ENCODE measurements around the gene GNAQ. TPM values are rescaled to one million over a fixed set of nuclear protein-coding genes. Genes with fewer than 3 reads are reported as not detected.

Gene GNAQ
- total and polyA plus RNA-seq, 4 donors = 24.6 to 86.2 (median 51.4) TPM

GRCh38 chr9:77810637-77811119 is 220.9 kb downstream of the GNAQ start:
- no peak for ATAC-seq (ENCODE audit: insufficient read depth, low FRiP score)
- H3K36me3 ChIP-seq (ENCODE audit: control insufficient read depth in 4 of 4, insufficient read depth in 4 of 4, low read length in 4 of 4) = peaks cover 2 to 11% (median 3%) of the 10 kb centered on the region in 4 donors
- H3K9ac ChIP-seq (ENCODE audit: insufficient read depth in 1 of 2, low read length in 2 of 2) = no peak overlapping the region
- H3K27ac ChIP-seq (ENCODE audit: low read depth in 1 of 2, low read length in 1 of 2) = no peak overlapping the region
- H3K9me3 ChIP-seq (ENCODE audit: control insufficient read depth in 4 of 4, insufficient read depth in 3 of 4, low read length in 3 of 4) = no peaks in the 10 kb centered on the region
- H3K4me3 ChIP-seq = no peak overlapping the region
- no peak for TF ChIP-seq CTCF (IDR thresholded peaks at IDR 0.05; ENCODE audit: control extremely low read depth, extremely low read depth)
- H3K27me3 ChIP-seq (ENCODE audit: control insufficient read depth in 3 of 3, insufficient read depth in 3 of 3, low read length in 2 of 3) = no peaks in the 10 kb centered on the region
- 92% methylated on average over 4 of the region's 4 CpGs for WGBS, 2 donors
- DNase-seq = no peak
- H3K4me1 ChIP-seq (ENCODE audit: control insufficient read depth in 5 of 5, insufficient read depth in 5 of 5, low read length in 5 of 5) = peaks cover 0 to 4% (median 0%) of the 10 kb centered on the region in 5 donors

DNA sequence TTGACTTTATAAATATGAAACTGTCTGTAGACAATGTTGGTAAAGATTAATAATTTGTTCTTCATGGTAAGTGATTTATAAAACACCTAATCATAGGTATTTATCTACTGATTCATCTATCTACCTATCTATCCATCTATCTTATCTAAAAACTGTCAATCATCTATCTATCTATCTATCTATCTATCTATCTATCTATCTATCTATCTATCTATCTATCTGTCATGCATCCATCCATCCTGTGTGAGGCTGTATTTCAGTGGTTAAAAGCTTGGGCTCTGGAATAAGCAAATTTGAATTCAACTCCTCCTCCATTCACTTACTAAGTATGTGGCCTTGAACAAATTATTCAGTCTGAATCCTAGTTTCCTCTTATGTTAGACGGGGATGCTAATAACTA is 221.6 kb downstream of the GNAQ start:
- Histone ChIP-seq H3K9ac (ENCODE audit: insufficient read depth in 1 of 2, low read length in 2 of 2) (no peak overlapping the region), H3K27me3 (ENCODE audit: control insufficient read depth in 3 of 3, insufficient read depth in 3 of 3, low read length in 2 of 3) (no peaks in the 10 kb centered on the region), H3K36me3 (ENCODE audit: control insufficient read depth in 4 of 4, insufficient read depth in 4 of 4, low read length in 4 of 4) (peaks cover 2 to 11% (median 3%) of the 10 kb centered on the region in 4 donors), H3K4me1 (ENCODE audit: control insufficient read depth in 5 of 5, insufficient read depth in 5 of 5, low read length in 5 of 5) (peaks cover 0 to 4% (median 0%) of the 10 kb centered on the region in 5 donors), H3K4me3 (no peak overlapping the region), H3K9me3 (ENCODE audit: control insufficient read depth in 4 of 4, insufficient read depth in 3 of 4, low read length in 3 of 4) (no peaks in the 10 kb centered on the region), H3K27ac (ENCODE audit: low read depth in 1 of 2, low read length in 1 of 2) (no peak overlapping the region)
- DNase-seq = no peak
- WGBS, 2 donors = 86 to 95% methylated on average over 1 of the region's 1 CpG
- TF ChIP-seq CTCF (IDR thresholded peaks at IDR 0.05; ENCODE audit: control extremely low read depth, extremely low read depth) = no peak
- no peak for ATAC-seq (ENCODE audit: insufficient read depth, low FRiP score)

DNA sequence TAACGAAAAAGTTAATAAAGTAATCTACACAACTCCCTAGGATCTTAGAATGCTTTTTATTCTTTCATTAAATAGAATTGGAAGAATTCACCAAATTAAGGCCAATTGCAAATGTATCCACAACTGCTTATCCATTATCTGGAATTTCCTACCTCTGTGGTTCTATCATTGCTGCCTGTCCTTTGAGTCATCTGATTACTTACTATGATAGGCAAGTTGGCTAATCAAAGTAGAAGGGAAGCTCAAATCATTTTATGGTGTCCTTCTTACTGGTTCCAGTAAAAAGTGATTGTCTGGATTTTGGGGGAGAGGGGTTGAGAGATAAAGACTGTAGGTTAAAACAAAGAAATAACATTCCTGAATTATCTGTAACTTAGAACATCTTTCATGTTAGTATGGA is 222.1 kb downstream of the GNAQ start:
- Histone ChIP-seq H3K9me3 (ENCODE audit: control insufficient read depth in 4 of 4, insufficient read depth in 3 of 4, low read length in 3 of 4) (no peaks in the 10 kb centered on the region), H3K4me1 (ENCODE audit: control insufficient read depth in 5 of 5, insufficient read depth in 5 of 5, low read length in 5 of 5) (peaks cover 0 to 4% (median 0%) of the 10 kb centered on the region in 5 donors), H3K9ac (ENCODE audit: insufficient read depth in 1 of 2, low read length in 2 of 2) (no peak overlapping the region), H3K4me3 (no peak overlapping the region), H3K27ac (ENCODE audit: low read depth in 1 of 2, low read length in 1 of 2) (no peak overlapping the region), H3K36me3 (ENCODE audit: control insufficient read depth in 4 of 4, insufficient read depth in 4 of 4, low read length in 4 of 4) (peaks cover 3 to 11% (median 3%) of the 10 kb centered on the region in 4 donors), H3K27me3 (ENCODE audit: control insufficient read depth in 3 of 3, insufficient read depth in 3 of 3, low read length in 2 of 3) (no peaks in the 10 kb centered on the region)
- no peak for DNase-seq
- TF ChIP-seq CTCF (IDR thresholded peaks at IDR 0.05; ENCODE audit: control extremely low read depth, extremely low read depth) = no peak
- no peak for ATAC-seq (ENCODE audit: insufficient read depth, low FRiP score)
- 96 to 97% methylated on average over 1 of the region's 1 CpG for WGBS, 2 donors

DNA sequence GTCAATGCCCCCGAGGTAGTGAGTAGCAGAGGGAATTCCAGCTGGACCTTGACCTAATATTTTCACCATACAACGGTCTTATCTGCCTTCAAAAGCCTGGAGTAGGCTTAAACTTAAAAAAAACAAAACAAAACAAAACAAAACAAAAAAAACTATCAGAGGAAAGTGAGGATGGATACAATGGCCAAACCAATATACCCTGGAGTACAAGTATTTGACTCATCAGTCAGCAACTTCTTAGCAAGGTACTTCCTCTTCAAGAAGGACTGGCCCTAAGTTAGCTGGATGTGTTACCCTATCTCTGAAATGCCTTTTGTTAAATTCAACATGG is 222.9 kb downstream of the GNAQ start:
- peaks cover 0 to 4% (median 0%) of the 10 kb centered on the region in 5 donors for H3K4me1 ChIP-seq (ENCODE audit: control insufficient read depth in 5 of 5, insufficient read depth in 5 of 5, low read length in 5 of 5)
- no peak overlapping the region for H3K27ac ChIP-seq (ENCODE audit: low read depth in 1 of 2, low read length in 1 of 2)
- ATAC-seq (ENCODE audit: insufficient read depth, low FRiP score) = no peak
- no peak for DNase-seq
- WGBS, 2 donors = 76 to 90% methylated on average over 2 of the region's 2 CpGs
- H3K27me3 ChIP-seq (ENCODE audit: control insufficient read depth in 3 of 3, insufficient read depth in 3 of 3, low read length in 2 of 3) = no peaks in the 10 kb centered on the region
- no peaks in the 10 kb centered on the region for H3K9me3 ChIP-seq (ENCODE audit: control insufficient read depth in 4 of 4, insufficient read depth in 3 of 4, low read length in 3 of 4)
- no peak for TF ChIP-seq CTCF (IDR thresholded peaks at IDR 0.05; ENCODE audit: control extremely low read depth, extremely low read depth)
- no peak overlapping the region for H3K4me3 ChIP-seq
- H3K9ac ChIP-seq (ENCODE audit: insufficient read depth in 1 of 2, low read length in 2 of 2) = no peak overlapping the region
- H3K36me3 ChIP-seq (ENCODE audit: control insufficient read depth in 4 of 4, insufficient read depth in 4 of 4, low read length in 4 of 4) = peaks cover 3 to 11% (median 3%) of the 10 kb centered on the region in 4 donors
